ENCODE data around the gene PDLIM7.
A peak's percentile ranks its signal among the peaks of the same experiment; 100 is the strongest.

The PDLIM7 gene

GRCh38 chr5:177511796-177512675, 14.6 kb upstream of the PDLIM7 start:
- no peak overlapping the region for H3K4me3 ChIP-seq (ENCODE audit: low read depth, low read length, poor library complexity, severe bottlenecking)
- no peaks in the 10 kb centered on the region for H3F3A ChIP-seq (ENCODE audit: insufficient read depth, low read length)
- H3K36me3 ChIP-seq (ENCODE audit: insufficient read depth, low read length), result peaks cover 65% of the 10 kb centered on the region
- H4K20me1 ChIP-seq (ENCODE audit: insufficient read depth, low read length), result no peaks in the 10 kb centered on the region
- H3K4me1 ChIP-seq (ENCODE audit: insufficient read depth, low read length, severe bottlenecking), result peaks cover 67% of the 10 kb centered on the region
- H2AFZ ChIP-seq (ENCODE audit: low read length), result no peak overlapping the region
- no peaks in the 10 kb centered on the region for H3K9me2 ChIP-seq (ENCODE audit: low read depth, low read length)
- H3K9me3 ChIP-seq (ENCODE audit: low read length), result no peaks in the 10 kb centered on the region
- no peak overlapping the region; the same call in 1 of the 2 replicates for H3K4me2 ChIP-seq (ENCODE audit: low read length)
- H3K79me2 ChIP-seq (ENCODE audit: insufficient read depth, low read length), result peaks cover 7% of the 10 kb centered on the region
- H3K27me3 ChIP-seq (ENCODE audit: insufficient read depth, low read length), result no peaks in the 10 kb centered on the region
- H3K9ac ChIP-seq (ENCODE audit: low read length), result peak overlapping the region; percentile 98; the same call in 1 of the 2 replicates
- peak overlapping the region; percentile 99 for H3K27ac ChIP-seq (ENCODE audit: low read depth, low read length, poor library complexity, severe bottlenecking)
- no peak for TF ChIP-seq CTCF (IDR thresholded peaks at IDR 0.05; ENCODE audit: low read length)
- no peak for TF ChIP-seq EZH2 (IDR thresholded peaks at IDR 0.05; ENCODE audit: borderline replicate concordance, low read length)

DNA sequence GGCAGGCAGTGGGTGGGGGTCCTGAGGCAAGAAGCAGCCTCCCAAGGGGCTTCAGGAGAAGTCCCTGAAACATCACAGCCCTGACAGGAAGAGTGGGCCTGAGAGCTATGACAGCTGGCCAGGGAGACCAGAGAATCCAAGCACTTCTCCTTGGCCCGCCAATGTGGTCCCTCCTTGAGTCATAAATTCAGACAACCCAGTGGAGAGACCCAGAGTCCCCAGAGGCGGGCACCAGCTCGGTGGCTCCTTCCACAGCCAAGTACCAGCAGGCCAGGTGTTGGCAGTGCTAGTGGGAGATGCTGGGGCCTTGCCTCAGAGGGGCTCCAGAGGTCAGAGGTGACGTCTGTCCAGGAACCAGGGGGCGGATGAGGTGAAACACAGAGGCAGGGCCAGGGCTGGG, 13.8 kb upstream of the PDLIM7 start:
- Histone ChIP-seq H3K9me3 (ENCODE audit: low read length) (no peaks in the 10 kb centered on the region), H3K9ac (ENCODE audit: low read length) (peak overlapping the region; percentile 98), H3K9me2 (ENCODE audit: low read depth, low read length) (no peaks in the 10 kb centered on the region), H4K20me1 (ENCODE audit: insufficient read depth, low read length) (no peaks in the 10 kb centered on the region), H2AFZ (ENCODE audit: low read length) (no peak overlapping the region), H3K4me3 (ENCODE audit: low read depth, low read length, poor library complexity, severe bottlenecking) (peak overlapping the region; percentile 78), H3K4me1 (ENCODE audit: insufficient read depth, low read length, severe bottlenecking) (peaks cover 71% of the 10 kb centered on the region), H3K27me3 (ENCODE audit: insufficient read depth, low read length) (no peaks in the 10 kb centered on the region), H3F3A (ENCODE audit: insufficient read depth, low read length) (no peaks in the 10 kb centered on the region), H3K36me3 (ENCODE audit: insufficient read depth, low read length) (peaks cover 70% of the 10 kb centered on the region), H3K4me2 (ENCODE audit: low read length) (peak overlapping the region; percentile 94), H3K79me2 (ENCODE audit: insufficient read depth, low read length) (peaks cover 5% of the 10 kb centered on the region), H3K27ac (ENCODE audit: low read depth, low read length, poor library complexity, severe bottlenecking) (peak overlapping the region; percentile 99)
- TF ChIP-seq CTCF (IDR thresholded peaks at IDR 0.05; ENCODE audit: low read length) (no peak), EZH2 (IDR thresholded peaks at IDR 0.05; ENCODE audit: borderline replicate concordance, low read length) (no peak)

DNA sequence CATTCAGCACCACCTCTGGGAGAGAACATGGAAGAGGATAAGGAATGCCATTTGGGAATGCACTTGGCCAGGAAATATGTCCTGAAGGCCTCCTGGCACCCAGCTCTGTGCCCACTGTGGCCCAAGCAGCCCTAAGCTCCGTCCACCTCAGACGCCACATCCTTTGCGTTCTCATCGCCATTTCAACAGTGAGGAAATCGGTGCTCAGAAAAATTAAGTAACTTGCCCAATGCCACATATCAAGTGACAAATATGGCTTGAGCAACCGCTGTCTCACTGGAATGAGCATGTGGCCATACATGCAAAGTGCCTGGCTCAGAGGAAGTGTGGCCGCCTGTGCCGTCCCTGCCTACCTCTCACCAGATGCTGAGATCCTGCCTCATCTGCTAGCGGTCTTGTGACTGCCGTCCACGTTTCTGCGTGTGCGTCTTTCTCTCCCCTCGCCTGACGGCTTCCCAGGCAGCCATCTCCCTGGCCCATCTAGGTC, 13.2 kb upstream of the PDLIM7 start:
- no peaks in the 10 kb centered on the region for H3K27me3 ChIP-seq (ENCODE audit: insufficient read depth, low read length)
- H3K27ac ChIP-seq (ENCODE audit: low read depth, low read length, poor library complexity, severe bottlenecking), result peak overlapping the region; percentile 99
- no peaks in the 10 kb centered on the region for H3F3A ChIP-seq (ENCODE audit: insufficient read depth, low read length)
- peaks cover 66% of the 10 kb centered on the region for H3K4me1 ChIP-seq (ENCODE audit: insufficient read depth, low read length, severe bottlenecking)
- peaks cover 65% of the 10 kb centered on the region for H3K36me3 ChIP-seq (ENCODE audit: insufficient read depth, low read length)
- no peaks in the 10 kb centered on the region for H3K79me2 ChIP-seq (ENCODE audit: insufficient read depth, low read length)
- H4K20me1 ChIP-seq (ENCODE audit: insufficient read depth, low read length), result no peaks in the 10 kb centered on the region
- H3K4me3 ChIP-seq (ENCODE audit: low read depth, low read length, poor library complexity, severe bottlenecking), result peak overlapping the region; percentile 78
- no peaks in the 10 kb centered on the region for H3K9me3 ChIP-seq (ENCODE audit: low read length)
- H3K9me2 ChIP-seq (ENCODE audit: low read depth, low read length), result no peaks in the 10 kb centered on the region
- H2AFZ ChIP-seq (ENCODE audit: low read length), result no peak overlapping the region
- H3K9ac ChIP-seq (ENCODE audit: low read length), result peak overlapping the region; percentile 98
- H3K4me2 ChIP-seq (ENCODE audit: low read length), result peak overlapping the region; percentile 94
- TF ChIP-seq CTCF (IDR thresholded peaks at IDR 0.05; ENCODE audit: low read length), result no peak
- TF ChIP-seq EZH2 (IDR thresholded peaks at IDR 0.05; ENCODE audit: borderline replicate concordance, low read length), result no peak

Data from OCI-LY1 (cell line).